Measurements from ENCODE around the gene TMPRSS7. TPM values are rescaled to one million over a fixed set of nuclear protein-coding genes. Genes with fewer than 3 reads are reported as not detected.

The TMPRSS7 gene
- total RNA-seq, 1 donor from 2014 or later = not detected

DNA sequence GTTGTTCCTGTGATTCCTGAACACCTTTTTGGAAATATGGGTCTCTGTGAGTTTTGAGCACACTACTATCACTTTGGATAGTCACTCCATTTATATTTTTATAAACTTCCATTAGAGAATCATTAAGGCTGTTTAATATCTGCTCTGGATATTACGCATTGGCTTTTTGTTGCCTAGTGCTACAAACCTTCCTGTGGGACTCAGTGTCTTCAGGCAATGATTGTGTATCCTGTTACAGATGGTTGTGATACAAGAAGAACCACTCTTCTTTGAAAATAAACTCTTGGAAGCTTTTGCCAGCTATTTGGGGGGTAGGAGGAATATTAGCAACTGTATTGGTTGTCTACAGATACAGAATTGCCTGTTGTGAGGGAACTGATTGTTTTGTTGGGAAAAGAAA, 82.9 kb downstream of the TMPRSS7 start:
- H3K4me1 ChIP-seq = no peaks in the 10 kb centered on the region
- no peak overlapping the region for H3K27ac ChIP-seq
- no peaks in the 10 kb centered on the region for H3K9me3 ChIP-seq
- no peak for DNase-seq (ENCODE audit: low spot score in 2 of 2)
- H3K4me3 ChIP-seq = no peak overlapping the region
- H3K36me3 ChIP-seq = peaks cover 3 to 14% of the 10 kb centered on the region in 2 donors
- TF ChIP-seq, protein P1, sequence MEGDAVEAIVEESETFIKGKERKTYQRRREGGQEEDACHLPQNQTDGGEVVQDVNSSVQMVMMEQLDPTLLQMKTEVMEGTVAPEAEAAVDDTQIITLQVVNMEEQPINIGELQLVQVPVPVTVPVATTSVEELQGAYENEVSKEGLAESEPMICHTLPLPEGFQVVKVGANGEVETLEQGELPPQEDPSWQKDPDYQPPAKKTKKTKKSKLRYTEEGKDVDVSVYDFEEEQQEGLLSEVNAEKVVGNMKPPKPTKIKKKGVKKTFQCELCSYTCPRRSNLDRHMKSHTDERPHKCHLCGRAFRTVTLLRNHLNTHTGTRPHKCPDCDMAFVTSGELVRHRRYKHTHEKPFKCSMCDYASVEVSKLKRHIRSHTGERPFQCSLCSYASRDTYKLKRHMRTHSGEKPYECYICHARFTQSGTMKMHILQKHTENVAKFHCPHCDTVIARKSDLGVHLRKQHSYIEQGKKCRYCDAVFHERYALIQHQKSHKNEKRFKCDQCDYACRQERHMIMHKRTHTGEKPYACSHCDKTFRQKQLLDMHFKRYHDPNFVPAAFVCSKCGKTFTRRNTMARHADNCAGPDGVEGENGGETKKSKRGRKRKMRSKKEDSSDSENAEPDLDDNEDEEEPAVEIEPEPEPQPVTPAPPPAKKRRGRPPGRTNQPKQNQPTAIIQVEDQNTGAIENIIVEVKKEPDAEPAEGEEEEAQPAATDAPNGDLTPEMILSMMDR (IDR thresholded peaks at IDR 0.05) = no peak
- intact Hi-C loops (cut with DNase I) = no loop called here
- no peaks in the 10 kb centered on the region for H3K27me3 ChIP-seq

DNA sequence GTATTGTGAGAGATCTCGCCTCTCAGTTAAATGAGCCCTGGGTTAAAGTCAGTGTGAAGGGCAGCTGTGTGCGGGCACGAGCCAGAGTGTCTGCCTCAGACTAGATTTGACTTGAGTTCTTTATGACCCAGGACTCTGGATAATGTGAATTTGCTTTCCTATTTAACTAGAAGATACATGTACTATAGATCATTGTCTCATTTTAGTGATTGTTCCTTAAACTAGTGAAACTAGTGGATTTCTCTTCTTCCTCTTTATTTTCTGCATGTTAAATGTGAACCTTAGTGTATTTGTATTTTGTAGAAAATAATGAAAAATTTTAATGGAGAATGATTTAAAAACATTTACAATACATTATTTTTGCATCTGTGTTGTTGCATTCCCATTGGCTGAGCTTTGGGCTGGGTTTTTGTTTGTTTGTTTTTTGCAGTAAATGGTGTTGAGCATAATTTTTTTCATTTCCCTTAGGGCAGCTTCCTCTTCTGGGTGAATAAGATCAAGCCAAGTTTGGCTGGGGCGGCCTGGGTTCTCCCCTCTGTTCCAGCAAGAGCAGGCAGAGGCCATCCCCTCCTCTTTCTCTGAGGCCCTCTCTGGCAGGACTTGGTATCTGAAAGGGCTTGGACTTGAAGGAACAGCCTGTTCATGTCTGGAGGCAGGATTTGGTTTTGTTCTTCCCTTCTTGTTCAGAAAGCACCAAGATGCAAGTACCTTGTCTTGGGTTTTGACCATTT, 83.5 kb downstream of the TMPRSS7 start:
- intact Hi-C loops (cut with DNase I) = no loop called here
- no peak for DNase-seq (ENCODE audit: low spot score in 2 of 2)
- Histone ChIP-seq H3K4me3 (no peak overlapping the region), H3K27ac (no peak overlapping the region), H3K9me3 (no peaks in the 10 kb centered on the region), H3K36me3 (peaks cover 3 to 11% of the 10 kb centered on the region in 2 donors), H3K27me3 (no peaks in the 10 kb centered on the region), H3K4me1 (no peaks in the 10 kb centered on the region)
- TF ChIP-seq, protein P1 (IDR thresholded peaks at IDR 0.05) = no peak

DNA sequence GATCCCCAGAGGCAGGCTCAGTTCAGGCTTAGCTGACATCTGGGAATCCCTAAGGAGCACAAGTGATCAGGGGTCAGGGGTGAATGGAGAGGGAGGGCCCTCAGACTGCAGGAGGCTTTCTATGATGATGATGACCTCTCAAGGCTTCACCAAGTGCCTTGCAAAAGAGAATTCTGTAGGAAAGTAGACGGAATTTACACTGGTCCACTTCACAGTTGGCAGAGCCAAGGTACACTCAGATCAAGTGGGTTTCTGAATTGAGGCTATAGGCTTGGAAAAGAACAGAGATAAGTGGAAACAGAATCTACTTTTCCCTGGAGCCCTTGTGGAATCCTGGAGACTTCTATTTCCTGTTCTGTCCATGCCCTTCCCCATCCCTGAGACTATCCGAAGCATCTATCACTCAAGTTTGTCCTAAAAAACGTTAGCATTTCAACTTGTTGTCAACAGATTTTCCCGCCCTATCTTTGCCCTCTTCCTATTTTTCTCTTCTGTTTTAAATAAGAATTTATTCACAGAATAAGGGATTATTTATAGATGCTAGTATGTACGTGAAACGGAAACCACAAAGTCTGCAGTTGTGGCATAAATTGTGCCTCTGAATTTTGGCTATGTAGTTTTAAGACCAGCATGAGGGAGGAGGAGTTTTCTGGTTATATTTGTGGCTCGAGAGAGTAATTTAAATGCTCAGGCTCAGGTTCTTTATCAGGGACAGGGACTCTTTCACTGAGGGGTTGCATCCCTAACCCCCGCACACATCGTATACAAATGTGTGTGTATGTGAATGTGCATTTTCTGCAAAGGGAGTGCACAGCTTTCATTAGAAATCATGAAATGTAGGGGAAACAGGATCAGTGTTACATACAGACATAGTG, 85.7 kb downstream of the TMPRSS7 start:
- no peaks in the 10 kb centered on the region for H3K9me3 ChIP-seq
- DNase-seq (ENCODE audit: low spot score in 2 of 2) = no peak
- no peak overlapping the region for H3K27ac ChIP-seq
- TF ChIP-seq, protein P1 (IDR thresholded peaks at IDR 0.05) = no peak
- H3K36me3 ChIP-seq = peaks cover 0 to 3% of the 10 kb centered on the region in 2 donors
- no peak overlapping the region for H3K4me3 ChIP-seq
- intact Hi-C loops (cut with DNase I) = no loop called here
- H3K27me3 ChIP-seq = no peaks in the 10 kb centered on the region
- H3K4me1 ChIP-seq = no peaks in the 10 kb centered on the region

DNA sequence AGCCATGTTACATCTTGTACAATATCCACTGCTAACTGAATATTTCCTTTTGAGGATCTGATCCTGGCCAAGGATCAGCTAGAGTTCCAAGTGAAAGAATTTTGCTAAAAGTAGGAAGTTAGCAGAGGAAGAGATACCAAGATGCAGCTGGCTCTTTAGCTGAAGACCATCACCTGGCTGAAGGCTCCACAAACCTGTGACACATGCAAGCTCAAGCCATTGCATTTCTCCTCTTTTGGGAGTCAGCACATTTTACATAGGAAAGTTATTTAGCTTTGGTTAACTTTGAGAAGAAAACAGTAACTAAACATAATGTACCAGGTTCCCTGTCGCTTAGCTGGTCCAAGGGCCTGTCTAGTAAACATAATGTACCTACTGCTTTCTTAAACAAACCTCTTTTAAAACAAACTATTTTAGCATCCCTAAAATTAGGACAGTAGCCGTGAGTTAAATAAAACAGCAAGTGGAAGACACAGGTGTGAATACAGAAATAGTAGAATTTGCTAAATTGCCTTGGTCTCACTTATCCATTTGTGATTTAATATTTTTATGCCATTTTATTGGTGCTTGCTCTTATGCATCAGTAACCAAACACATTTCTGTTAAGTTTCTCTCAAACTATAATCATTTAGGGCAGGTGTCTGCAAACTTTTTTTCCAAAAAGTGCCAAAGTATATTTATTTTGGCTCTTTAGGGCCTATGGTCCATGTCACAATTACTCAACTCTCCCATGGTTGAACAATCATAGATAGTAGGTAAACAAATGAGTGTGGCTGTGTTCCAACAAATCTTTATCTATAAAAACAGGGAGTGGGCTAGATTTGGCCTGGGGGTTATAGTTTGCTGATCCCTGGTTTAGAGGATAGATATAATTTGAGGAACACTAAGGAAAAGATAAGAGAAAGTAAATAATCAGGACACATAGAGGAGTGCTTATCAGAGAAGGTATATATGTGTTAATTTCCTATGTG, 87.3 kb downstream of the TMPRSS7 start:
- DNase-seq (ENCODE audit: low spot score in 2 of 2) = no peak
- H3K4me1 ChIP-seq = no peaks in the 10 kb centered on the region
- no peaks in the 10 kb centered on the region for H3K9me3 ChIP-seq
- H3K27me3 ChIP-seq = no peaks in the 10 kb centered on the region
- intact Hi-C loops (cut with DNase I) = no loop called here
- peaks cover 0 to 1% of the 10 kb centered on the region in 2 donors for H3K36me3 ChIP-seq
- H3K27ac ChIP-seq = no peak overlapping the region
- H3K4me3 ChIP-seq = no peak overlapping the region
- TF ChIP-seq, protein P1 (IDR thresholded peaks at IDR 0.05) = no peak

DNA sequence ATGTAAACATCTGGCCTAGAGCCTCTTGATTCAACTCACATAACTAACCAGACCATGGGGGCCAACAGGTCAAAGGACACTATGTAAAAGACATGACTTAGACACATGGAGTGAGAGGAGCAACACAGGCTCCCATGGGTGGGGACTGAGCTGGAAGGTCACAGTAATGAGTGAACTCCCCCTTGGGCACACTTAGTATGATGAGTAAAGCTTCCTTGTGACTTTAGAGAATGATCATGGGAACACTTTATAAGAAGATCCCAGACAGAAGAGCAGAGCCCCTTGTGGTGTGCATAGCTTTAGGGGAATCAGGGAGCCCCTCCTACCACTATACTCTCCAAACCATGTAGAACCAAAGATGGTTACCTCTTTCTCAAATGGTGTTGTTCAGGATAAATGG, 88.3 kb downstream of the TMPRSS7 start:
- intact Hi-C loops (cut with DNase I) = no loop called here
- Histone ChIP-seq H3K4me1 (no peaks in the 10 kb centered on the region), H3K36me3 (no peaks in the 10 kb centered on the region), H3K9me3 (no peaks in the 10 kb centered on the region), H3K27ac (no peak overlapping the region), H3K27me3 (no peaks in the 10 kb centered on the region), H3K4me3 (no peak overlapping the region)
- TF ChIP-seq, protein P1 (IDR thresholded peaks at IDR 0.05) = no peak
- no peak for DNase-seq (ENCODE audit: low spot score in 2 of 2)

Data from ascending aorta (tissue), 2 donors.